ENCODE measurements around the gene EFNA4.

EFNA4 gene

DNA sequence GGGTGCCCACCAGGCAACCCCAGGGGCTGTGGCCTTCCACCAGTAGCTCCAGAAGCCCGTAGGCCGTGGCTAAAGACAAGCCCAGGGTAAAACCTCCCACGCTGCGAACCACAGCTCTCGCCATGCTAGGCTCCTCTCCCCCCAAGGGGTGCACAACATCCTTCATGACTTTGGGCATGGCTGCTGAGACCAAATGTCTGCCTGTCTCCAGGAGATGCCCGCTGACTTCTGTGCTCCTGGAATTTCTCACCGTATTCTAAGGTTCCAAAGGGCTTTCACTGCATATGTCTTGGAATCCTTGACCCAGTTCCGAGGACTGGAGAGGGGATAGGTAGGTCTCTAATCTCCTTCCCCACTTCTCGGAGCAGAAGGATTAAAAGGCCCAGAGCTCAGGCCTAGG is 30.0 kb upstream of the EFNA4 start, which contains the start of the genes DCST1 and DCST2:
Gene DCST1 (plus strand): TSS at position 301 of the 400 bp plus-strand sequence. CDS start 213 bp downstream, outside the sequence.
Gene DCST2 (minus strand): TSS at position 258 of the 400 bp plus-strand sequence. CDS start 80 bp downstream, at position 178.
- no peak for DNase-seq (ENCODE audit: low spot score)

DNA sequence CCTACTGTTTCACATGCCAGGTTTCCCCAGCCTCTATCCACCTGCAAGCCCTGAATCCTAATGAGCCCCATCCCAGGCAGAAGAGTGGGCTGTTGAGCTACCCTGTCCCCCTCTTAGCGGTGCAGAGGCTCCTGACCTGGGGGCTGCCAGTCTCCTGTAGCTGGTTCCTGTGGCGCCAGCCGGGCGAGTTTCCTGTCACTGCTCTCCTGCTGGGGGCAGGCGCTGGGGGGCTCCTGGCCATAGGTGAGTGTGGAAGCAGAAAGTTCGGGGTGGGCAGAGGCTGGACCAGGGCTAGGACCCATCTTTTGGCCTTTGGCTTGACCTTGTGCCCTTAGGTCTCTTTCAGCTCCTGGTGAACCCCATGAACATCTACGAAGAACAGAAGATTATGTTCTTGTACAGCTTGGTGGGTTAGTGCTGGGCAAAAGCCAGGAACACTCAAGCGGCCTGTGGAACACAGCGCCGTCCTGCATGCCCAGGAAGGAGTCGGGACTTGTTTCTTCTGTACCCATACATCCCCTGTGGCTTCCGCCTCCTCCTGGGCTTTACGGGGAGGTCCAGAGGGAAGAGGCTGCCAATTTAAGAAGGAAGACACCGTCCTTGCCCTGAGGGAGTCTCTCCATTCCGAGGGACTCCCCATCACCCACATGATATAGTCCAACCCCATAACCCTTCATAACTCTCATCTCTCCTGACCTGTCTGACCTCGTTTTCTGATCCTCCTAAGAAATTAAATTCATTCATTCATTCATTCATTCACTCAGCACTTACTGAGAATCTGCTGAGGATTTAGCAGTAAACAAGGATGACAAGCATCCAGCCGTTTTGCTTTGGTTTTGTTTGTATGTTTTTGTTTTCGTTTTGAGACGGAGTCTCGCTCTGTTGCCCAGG is 29.0 kb upstream of the EFNA4 start:
- no peak for DNase-seq (ENCODE audit: low spot score)

DNA sequence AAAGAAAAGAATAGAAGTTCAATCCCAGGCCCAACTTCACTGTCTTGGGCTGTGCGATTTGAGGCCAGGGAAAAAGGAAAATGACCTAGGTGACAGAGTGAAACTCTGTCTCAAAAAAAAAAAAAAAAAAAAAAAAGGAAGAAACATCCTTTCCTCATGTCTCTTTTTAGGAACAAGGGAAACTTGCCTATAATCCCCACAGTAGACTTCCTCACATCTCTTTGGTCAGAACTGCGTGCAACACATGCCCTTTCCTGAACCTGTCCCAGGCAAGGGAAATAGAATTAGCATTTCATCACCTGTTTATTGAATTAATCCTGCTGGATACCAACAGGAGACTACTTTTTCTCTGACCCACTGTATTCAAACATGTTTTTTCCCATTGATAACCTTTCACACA is 27.6 kb upstream of the EFNA4 start:
- no peak for DNase-seq (ENCODE audit: low spot score)

DNA sequence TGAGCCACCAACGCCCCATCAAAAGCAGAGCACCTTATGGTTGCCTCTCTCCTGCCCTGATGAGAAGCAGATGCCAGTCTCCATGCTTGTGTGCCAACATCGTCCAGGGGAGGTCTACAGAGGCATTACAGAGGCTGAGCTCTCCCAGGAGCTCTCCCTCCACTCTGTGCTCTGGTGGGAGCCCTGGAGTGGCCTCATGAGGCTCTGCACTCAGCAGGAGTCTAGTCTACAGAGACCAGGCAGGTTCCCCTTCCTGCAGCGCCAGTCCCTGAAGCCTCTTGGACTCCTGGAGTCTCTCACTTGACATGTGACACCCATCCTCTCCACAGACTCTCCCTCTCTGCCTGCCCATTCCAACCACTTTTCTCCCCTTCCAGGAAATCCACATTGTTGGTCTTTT is 26.5 kb upstream of the EFNA4 start:
- DNase-seq (ENCODE audit: low spot score): no peak

DNA sequence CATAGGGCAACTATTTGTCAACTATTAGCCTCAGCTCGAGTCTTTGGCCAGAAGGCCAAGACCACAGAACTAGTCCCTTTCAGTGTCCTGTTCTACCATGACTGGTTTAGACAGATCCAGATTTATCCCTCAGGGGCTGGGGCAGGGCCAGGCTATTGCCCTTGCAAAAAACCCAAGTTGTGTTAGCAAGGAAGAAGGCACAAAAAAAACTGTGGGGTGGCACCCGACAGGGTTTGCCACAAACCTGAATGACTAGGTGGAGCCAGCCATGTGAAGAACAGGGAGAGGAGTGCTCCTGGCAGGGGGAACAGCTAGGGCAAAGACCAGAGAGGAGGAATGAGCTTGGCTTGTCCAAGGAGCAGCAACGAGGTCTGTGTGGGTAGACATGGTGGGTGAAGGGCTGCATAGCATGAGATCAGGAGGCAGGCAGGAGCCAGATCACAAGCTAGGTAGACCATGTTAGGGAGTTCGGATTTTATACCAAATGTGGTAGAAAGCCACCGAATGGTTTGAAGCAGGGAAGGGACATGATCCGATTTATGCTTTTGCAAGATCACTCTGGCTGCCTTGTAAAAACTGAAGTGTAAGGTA is 25.6 kb upstream of the EFNA4 start:
- DNase-seq (ENCODE audit: low spot score): no peak

DNA sequence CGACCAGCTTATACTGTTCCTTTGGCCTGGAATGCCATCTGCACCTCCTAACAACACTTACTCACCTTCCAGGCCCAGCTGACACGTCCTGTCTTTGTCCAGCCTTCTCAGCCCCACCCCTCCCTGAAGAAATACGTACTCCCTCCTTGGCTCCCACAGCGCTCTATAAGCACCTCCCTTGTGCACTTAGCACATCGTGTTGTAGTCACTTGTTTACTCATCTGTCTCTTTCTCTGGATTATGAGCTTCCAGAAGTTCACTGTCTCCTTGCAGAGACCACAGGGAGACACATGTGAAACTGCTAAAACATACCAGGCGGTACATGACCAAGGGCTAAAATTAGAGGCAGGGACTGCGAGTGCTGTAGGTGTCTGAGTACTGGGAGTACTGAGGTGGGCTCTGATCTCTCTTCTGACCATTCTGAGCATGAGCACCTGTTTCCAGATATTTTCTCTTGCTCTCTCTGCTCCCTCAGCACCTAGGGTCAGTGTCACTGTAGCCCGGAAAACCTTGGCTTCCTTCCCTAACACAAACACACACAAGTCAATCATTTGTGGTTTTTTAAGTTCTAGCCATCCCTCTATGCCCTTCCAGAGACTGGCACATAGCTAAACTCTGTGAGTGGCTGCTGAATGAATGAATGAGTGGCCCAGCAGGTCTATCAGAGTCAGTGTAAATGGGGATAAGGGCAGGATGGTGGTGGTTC is 24.8 kb upstream of the EFNA4 start:
- no peak for DNase-seq (ENCODE audit: low spot score)

DNA sequence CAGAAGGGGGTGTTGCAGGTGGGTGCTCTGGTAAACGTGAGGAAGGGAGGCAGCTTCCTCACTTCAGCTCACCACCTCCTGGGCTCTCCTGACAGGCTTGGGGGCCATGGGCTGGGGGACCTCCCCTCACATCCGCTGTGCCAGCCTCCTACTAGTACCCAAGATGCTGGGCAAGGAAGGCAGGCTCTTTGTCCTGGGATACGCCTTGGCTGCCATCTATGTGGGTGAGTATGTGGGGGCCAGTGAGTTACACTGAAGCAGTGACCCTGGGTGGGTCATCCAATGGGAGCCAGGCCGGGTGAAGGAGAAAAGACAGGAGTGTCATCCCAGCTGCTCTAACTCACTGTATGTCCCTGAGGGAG is 24.3 kb upstream of the EFNA4 start:
- DNase-seq (ENCODE audit: low spot score): no peak

DNA sequence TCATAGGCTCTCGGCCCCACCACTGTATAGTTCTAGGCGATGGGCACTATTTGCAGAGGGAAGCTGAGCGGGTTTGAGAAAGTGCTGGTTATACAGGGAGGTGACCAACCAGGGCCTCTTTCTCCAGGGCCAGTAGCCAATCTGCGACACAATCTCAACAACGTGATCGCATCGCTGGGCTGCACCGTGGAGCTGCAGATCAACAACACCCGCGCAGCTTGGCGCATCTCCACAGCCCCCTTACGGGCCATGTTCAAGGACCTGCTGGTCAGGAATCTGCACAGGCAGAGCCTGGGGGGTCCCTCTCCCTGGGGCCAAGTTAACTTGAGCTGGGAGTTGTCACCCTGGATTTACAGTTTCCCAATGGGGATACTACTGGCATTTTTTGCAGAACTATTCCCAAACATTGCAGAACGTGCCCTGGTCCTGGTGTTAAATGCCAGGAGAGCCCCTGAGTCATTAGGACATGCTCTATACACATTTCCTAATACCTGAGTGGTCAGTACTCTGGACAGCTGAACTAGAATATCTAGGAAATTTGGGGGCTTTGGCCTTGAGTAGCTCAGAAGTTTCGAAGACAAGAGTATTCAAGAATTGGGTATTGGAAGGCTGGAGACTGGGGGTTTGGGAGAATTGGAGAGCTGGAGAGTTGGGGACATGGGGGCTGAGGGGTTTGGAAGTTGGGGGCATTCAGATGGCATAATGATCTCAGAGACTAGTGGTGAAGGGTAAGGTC is 23.0 kb upstream of the EFNA4 start:
- DNase-seq (ENCODE audit: low spot score): no peak

DNA sequence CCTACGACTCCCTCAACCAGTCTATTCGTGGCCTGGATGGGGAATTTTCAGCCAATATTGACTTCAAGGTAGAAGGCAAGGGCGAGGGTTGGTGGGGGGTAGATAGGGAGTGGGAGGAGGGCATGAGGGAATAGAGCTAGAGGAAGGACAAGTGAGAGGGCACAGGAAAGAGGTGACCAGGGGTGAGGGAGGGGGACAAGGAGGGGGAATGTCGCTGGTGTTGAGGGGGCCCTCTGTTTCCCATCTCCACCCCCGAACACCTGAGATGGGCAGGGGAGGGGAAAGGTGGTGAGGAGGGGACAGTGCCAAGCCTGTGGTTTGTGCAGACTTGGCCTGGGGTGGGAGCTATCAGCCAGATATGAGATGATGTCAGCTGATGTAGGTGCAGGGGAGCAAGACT is 20.8 kb upstream of the EFNA4 start:
- no peak for DNase-seq (ENCODE audit: low spot score)

DNA sequence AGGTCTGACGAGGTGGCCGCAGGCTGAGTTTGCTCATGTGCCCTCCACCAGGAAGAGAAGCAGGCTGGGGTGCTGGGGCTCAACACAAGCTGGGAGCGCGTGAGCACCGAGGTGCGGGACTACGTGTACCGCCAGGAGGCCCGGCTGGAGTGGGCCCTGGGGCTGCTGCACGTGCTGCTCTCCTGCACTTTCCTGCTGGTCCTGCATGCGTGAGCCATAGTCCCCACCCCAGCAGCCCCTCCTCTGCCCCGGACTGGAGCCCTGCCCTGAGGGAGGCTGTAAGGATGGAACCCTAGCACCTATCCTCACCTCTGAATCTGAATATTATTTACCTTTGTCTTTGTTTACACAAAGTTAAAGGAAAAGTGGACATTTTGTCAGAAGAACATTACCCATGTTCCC is 20.2 kb upstream of the EFNA4 start:
- DNase-seq (ENCODE audit: low spot score): no peak

DNA sequence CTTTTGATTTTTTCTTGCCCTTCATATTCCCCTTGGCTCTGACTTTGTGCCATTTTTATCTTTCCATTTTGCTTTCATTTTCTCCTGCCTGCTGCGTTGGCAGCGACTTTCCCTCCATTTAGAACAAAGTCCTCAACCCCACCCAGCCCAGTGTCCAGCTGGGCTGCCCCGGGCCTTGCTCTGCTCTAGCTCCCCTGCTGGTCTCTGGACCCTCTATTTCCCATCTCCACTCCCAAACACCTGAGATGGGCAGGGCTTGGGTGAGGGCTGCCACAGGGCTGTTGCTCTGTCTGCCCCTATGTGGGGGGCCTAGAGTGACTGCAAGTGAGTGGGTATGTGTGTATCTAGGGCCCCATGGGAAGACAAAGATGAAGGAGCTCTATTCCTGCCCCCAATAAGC is 19.7 kb upstream of the EFNA4 start:
- no peak for DNase-seq (ENCODE audit: low spot score)

DNA sequence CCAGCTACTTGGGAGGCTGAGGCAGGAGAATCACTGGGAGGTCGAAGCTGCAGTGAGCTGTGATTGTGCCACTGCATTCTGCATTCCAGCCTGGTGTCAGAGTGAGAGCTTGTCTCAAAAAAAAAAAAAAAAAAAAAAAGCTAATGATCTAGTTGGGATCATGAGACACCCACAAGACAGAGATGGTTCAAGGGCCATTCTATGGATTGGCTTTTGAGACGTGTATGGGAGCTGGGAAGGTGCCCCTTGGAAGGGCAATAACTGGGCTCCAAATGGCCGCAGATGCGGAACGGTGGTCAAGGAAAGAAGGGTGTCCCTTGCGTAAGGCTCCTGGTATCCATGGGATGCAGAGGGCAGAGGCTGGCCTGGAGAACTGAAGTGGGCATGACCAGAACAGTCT is 19.2 kb upstream of the EFNA4 start:
- no peak for DNase-seq (ENCODE audit: low spot score)

DNA sequence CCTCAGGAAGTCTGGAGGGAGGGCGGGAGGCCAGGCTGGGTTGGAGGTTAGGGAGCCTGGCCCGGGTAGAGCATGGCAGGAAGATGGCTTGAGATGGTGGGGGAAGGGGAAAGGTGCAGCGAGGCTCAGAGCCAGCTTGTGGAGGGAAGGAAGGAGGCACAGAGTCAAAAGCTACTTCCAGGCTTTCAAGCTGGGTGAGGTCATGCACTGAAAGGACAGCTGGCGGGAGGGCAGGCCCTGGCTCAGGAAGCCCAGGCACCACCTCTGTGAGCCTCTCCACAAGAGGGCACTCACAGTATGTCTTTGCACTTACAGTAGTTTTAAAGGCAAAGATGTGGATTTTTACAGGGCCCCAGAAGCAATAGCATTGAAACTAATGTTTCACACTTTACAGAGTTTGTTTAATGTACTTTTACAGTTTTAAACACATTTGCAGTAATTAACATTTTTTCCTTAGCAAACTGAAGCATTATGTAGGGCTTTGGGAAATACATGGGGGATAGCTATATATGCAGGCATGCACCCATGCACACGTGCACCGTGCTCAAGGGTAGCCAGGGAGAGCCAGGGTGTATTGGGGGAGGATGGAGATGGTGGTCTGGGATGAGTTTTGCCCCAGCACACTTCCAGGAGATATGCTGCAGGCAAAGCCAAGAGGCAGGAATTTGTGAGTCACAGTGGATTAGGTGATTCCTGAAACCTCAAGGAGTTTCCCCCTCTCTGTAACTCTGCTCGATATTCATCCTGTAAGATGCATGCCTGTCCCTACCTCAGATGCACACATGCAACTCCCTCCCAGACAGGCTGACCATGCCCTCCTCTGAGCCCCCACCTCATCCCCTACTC is 18.5 kb upstream of the EFNA4 start:
- DNase-seq (ENCODE audit: low spot score): peak; percentile 60

DNA sequence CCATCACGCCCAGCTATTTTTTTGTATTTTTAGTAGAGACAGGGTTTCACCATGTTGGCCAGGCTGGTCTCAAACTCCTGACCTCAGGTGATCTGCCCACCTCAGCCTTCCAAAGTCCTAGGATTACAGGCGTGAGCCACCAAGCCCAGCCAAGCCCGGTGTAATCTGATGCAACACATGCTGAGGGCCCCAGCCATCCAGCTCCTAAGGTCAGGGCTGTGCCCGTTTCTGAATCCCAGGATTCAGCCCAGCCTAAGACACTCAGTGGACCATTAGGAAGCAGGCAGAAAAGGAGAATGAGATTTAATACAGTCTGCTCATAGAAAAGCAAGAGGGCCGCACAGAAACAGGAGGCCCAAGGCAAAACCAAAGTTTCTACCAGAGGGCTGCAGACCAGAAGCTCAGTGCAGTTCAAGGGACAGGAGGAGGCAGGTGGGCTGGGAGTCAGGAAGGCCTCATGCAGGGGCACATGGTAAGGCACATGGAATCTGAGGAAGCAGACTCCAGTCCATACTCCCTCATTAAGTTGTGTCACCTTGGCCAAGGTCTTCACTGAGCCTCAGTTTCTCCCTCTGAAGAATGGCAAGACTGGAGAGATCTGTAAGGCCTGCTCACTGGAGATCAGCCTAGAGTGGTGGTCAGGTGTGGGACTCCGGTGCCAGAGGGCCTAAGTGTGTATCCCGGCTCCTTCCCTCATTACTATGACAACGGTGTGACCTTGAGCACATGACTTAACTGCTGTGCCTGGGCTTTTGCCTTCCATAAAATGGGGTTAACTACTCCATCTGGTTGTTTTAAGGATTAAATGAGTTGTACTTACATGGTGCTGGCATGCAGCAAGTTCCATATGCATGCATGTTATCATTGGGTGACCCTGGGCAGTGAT is 14.8 kb upstream of the EFNA4 start:
- no peak for DNase-seq (ENCODE audit: low spot score)

DNA sequence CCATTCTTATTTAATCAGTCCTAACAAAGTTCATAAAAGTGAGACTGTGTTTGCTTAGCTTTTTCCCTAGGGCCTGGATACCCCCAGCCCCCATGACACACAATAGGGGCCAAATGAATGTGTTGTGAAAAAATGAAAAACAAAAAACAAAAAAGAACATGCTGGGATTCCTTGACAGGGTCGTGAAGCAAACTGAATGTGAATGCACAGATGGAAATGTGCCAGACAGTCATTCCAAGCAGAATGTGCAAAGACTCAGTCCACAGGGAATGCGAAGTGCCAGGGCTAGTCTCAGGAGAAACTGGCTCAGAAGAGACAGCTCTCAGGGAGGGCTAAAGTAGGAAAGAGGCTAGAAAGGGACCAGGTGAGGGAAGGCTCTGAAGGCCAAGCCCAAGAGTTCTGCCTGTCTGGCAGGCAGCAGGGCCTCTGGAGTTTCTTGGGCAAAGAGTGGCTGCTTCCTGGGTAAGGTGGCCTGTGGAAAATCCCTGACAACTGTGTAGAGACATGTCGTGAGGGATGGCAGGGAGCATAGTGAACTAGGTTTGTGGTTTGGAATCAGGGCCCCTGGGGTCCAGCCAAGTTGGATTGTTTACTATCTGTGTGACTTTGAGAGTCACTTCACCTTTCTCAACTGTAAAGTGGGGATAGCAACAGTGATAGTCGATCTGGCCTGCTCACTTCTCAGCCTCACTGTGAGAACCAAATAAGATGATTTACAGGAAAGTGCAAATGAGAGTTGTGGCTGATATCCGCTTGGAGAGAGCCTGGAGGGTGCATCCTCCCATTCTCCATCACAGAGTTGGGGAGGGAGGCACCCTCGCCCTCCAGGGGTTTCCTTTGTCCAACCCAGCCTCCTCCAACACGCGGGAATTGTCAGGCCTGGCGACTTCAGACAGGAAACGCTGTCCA is 13.6 kb upstream of the EFNA4 start:
- DNase-seq (ENCODE audit: low spot score): no peak

DNA sequence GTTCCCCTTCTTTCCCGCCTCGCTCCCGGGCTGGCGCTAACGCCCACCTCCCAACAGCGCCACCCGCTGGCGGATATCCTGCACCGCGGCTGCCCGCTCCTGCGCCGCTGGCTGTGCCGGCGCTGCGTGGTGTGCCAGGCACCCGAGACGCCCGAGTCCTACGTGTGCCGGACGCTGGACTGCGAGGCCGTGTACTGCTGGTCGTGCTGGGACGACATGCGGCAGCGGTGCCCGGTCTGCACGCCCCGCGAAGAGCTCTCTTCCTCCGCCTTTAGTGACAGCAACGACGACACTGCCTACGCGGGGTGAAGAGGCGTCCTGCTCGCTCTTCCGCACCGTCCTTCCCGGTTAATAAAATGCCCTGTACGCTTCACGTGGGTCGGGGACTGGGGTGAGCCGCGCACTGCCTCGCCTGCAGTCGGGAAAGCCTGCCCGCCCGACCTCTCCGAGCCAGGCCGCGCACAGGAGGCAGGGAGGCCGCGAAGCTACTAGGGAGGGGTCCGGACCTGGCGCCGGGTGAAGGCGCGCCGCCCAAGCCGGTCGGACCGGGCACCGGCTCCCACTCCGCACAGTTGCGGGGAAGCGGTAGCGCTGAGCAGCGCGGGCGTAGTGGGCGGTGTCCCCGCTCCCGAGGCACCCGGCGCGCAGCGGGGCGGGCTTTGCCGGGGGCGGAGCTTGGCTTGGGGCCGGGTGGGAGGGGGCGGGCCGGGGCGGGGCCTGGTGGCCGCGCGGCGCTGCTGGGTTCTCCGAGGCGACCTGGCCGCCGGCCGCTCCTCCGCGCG is 12.8 kb upstream of the EFNA4 start, which contains the start of gene ADAM15:
Gene ADAM15 (plus strand): TSS at position 757 of the 782 bp plus-strand sequence. CDS start 71 bp downstream, outside the sequence.
- peak; percentile 98 for DNase-seq (ENCODE audit: low spot score)

DNA sequence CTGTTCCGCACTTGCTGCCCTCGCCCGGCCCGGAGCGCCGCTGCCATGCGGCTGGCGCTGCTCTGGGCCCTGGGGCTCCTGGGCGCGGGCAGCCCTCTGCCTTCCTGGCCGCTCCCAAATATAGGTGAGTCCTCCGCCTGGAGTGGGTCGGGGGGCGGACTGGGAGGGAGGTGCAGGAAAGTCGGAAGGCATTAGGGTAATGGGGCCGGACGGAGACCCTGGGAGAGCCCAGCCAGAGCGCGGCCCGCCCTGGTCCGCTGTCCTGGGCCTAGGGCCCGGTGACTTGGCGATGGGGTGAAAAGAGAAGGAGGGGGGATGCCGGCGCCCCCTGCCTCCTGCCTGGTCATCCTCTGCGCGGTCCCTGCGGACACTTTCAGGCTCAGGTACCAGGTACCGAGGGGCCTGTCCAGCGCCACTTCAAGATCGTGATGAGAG is 12.2 kb upstream of the EFNA4 start:
- no peak for DNase-seq (ENCODE audit: low spot score)

DNA sequence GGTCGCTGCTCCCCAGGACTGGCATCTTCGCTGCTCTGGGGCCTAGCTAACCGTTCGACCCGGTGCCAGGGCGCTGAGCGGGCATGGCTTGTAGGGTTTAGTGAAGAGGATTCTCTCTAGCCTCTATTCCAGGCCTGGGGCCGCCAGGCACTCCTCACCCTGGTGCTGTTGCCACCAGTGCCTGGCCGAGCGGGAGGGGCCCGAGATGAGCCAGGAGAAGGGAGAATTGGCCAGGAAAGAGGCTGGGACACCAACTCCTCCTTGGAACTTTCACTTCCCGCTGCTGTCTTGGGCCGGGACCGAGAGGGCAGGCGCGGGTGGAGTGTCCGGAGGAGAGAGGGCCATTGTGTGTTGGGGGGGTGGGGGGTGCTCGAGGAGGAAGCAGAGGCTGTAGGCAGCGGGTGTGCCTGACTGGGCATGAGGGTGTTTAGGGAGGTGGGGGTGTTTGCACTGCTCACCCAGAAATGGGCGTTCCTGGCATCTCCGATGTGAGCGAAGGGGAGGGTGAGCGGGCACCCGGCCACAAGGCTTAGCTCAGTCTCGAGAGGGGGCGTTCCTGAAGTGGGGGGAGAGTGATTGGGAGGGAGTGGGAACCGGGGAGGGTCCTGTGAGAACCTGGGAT is 11.7 kb upstream of the EFNA4 start:
- peak; percentile 59 for DNase-seq (ENCODE audit: low spot score)
